ENCODE data around the gene CHST5. TPM values are rescaled to one million over a fixed set of nuclear protein-coding genes. Genes with fewer than 3 reads are reported as not detected.

CHST5 gene
- total and polyA plus RNA-seq, 9 of the 15 experiments (the other 6 are each of a cell fraction or from before 2014, with no cell fraction given), result 0.06 to 0.21 (median 0.14) TPM; not detected in 5

DNA sequence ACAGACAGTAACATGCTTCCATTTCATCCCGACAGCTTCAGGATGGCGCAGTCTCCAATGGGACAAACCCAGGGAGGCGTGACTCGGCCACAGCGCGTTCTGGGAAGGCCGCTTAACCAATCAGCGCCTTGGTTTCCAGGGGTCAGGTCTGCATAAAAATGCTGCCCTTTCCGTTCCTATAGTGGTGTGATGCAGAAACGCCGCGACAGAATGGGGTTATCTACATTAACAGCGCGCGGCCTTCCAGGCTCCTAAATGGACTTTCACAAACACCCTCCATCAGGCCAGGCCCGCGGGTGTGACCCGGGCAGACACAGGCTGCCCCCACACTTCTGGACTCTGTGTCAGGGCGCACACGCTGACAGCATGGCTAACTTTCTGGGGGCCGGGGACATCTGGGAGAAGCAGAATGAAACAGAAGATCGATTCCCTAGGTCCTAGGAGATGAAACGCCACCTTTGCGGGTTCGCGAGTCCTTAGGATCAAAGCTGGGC lies 19.4 kb upstream of the CHST5 start (continued):
- TF ChIP-seq CUX1 (CRISPR knock-in tag; IDR thresholded peaks at IDR 0.05) (no peak), EHMT2 (IDR thresholded peaks at IDR 0.05) (no peak), ZNF217 (CRISPR knock-in tag; IDR thresholded peaks at IDR 0.05) (no peak), ZKSCAN3 (CRISPR knock-in tag; IDR thresholded peaks at IDR 0.05) (no peak), ZNF121 (CRISPR knock-in tag; conservative IDR thresholded peaks at IDR 0.05) (no peak), MYBL2 (IDR thresholded peaks at IDR 0.05; ENCODE audit: low read depth) (no peak), MYBL2 (CRISPR knock-in tag; IDR thresholded peaks at IDR 0.05; ENCODE audit: borderline replicate concordance) (no peak), JUND (IDR thresholded peaks at IDR 0.05; ENCODE audit: borderline replicate concordance, low read depth, low read length) (0 out of 2 replicates have a peak, but pooled peaks have one; percentile 13), JUND (tag; IDR thresholded peaks at IDR 0.05; ENCODE audit: borderline replicate concordance, low read depth, low read length) (no peak), CAMTA2 (CRISPR knock-in tag; conservative IDR thresholded peaks at IDR 0.05) (no peak), ZNF785 (CRISPR knock-in tag; IDR thresholded peaks at IDR 0.05) (no peak), MCM2 (IDR thresholded peaks at IDR 0.05; ENCODE audit: low read depth) (no peak), NR2C1 (IDR thresholded peaks at IDR 0.05) (peak; percentile 88), NR2C1 (tag; IDR thresholded peaks at IDR 0.05) (peak; percentile 91), CSDE1 (IDR thresholded peaks at IDR 0.05) (peak in 1 of 2 experiments; percentile 54; a peak in 1 of 4 replicates), JUN (IDR thresholded peaks at IDR 0.05; ENCODE audit: borderline replicate concordance, low read depth, low read length) (no peak), JUN (CRISPR knock-in tag; IDR thresholded peaks at IDR 0.05; ENCODE audit: borderline replicate concordance) (no peak), ZNF174 (CRISPR knock-in tag; IDR thresholded peaks at IDR 0.05) (no peak), SP2 (IDR thresholded peaks at IDR 0.05; ENCODE audit: extremely low read depth, low read depth, low read length, poor library complexity, severe bottlenecking) (no peak), ZFX (CRISPR knock-in tag; IDR thresholded peaks at IDR 0.05) (peak; percentile 76), MED1 (CRISPR knock-in tag; IDR thresholded peaks at IDR 0.05; ENCODE audit: borderline replicate concordance) (no peak)
- TF ChIP-seq, protein P1, sequence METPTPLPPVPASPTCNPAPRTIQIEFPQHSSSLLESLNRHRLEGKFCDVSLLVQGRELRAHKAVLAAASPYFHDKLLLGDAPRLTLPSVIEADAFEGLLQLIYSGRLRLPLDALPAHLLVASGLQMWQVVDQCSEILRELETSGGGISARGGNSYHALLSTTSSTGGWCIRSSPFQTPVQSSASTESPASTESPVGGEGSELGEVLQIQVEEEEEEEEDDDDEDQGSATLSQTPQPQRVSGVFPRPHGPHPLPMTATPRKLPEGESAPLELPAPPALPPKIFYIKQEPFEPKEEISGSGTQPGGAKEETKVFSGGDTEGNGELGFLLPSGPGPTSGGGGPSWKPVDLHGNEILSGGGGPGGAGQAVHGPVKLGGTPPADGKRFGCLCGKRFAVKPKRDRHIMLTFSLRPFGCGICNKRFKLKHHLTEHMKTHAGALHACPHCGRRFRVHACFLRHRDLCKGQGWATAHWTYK (CRISPR knock-in tag; IDR thresholded peaks at IDR 0.05), result no peak
- TF ChIP-seq, protein P2, sequence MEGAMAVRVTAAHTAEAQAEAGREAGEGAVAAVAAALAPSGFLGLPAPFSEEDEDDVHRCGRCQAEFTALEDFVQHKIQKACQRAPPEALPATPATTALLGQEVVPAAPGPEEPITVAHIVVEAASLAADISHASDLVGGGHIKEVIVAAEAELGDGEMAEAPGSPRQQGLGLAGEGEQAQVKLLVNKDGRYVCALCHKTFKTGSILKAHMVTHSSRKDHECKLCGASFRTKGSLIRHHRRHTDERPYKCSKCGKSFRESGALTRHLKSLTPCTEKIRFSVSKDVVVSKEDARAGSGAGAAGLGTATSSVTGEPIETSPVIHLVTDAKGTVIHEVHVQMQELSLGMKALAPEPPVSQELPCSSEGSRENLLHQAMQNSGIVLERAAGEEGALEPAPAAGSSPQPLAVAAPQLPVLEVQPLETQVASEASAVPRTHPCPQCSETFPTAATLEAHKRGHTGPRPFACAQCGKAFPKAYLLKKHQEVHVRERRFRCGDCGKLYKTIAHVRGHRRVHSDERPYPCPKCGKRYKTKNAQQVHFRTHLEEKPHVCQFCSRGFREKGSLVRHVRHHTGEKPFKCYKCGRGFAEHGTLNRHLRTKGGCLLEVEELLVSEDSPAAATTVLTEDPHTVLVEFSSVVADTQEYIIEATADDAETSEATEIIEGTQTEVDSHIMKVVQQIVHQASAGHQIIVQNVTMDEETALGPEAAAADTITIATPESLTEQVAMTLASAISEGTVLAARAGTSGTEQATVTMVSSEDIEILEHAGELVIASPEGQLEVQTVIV (CRISPR knock-in tag; IDR thresholded peaks at IDR 0.05; ENCODE audit: borderline replicate concordance), result no peak

All from K562 (cell line).